IPS DF 4.7 (cell line): ENCODE data around the gene SLC2A5.
"Not testable (repeated sequence)": the region's sequence is repeated elsewhere in the genome, so short reads cannot be mapped to it uniquely, and the experiment has no call there.

ENCODE experiments used
- DNase-seq: peaks from one replicate; pipeline ENCODE4 v3.0.0-alpha.2; 2013; ENCODE audit warnings: low spot score; ENCODE audit errors: extremely low read depth

Gene SLC2A5

GRCh38 chr1:9037476-9038337 is 31.7 kb downstream of the SLC2A5 start:
- no peak for DNase-seq

- no peak for DNase-seq
Measured at GRCh38 chr1:9035226-9035625, 34.2 kb downstream of the SLC2A5 start.

GRCh38 chr1:9033363-9033762 is 36.1 kb downstream of the SLC2A5 start:
- no peak for DNase-seq

GRCh38 chr1:9031484-9032259 is 37.8 kb downstream of the SLC2A5 start:
- DNase-seq: no peak

- DNase-seq: not testable (repeated sequence)
Measured at GRCh38 chr1:9031077-9031476, 38.4 kb downstream of the SLC2A5 start.

- no peak for DNase-seq
Measured at GRCh38 chr1:9028921-9029705, 40.3 kb downstream of the SLC2A5 start.

- no peak for DNase-seq
Measured at GRCh38 chr1:9027307-9027706, 42.1 kb downstream of the SLC2A5 start.

GRCh38 chr1:9025449-9025848 is 44.0 kb downstream of the SLC2A5 start:
- no peak for DNase-seq

- DNase-seq: no peak
Measured at GRCh38 chr1:9024837-9025236, 44.6 kb downstream of the SLC2A5 start.

GRCh38 chr1:9022773-9023172 is 46.7 kb downstream of the SLC2A5 start:
- no peak for DNase-seq

GRCh38 chr1:9022026-9022738 is 47.3 kb downstream of the SLC2A5 start:
- DNase-seq: not testable (repeated sequence)

GRCh38 chr1:9020305-9020704 is 49.1 kb downstream of the SLC2A5 start:
- DNase-seq: no peak

- no peak for DNase-seq
Measured at GRCh38 chr1:9019896-9020295, 49.5 kb downstream of the SLC2A5 start.

- no peak for DNase-seq
Measured at GRCh38 chr1:9018333-9018732, 51.1 kb downstream of the SLC2A5 start.

- DNase-seq: no peak
Measured at GRCh38 chr1:9016455-9016854, 53.0 kb downstream of the SLC2A5 start.

- DNase-seq: no peak
Measured at GRCh38 chr1:9014475-9015375, 54.7 kb downstream of the SLC2A5 start.

GRCh38 chr1:9013819-9014218 is 55.6 kb downstream of the SLC2A5 start:
- no peak for DNase-seq

GRCh38 chr1:9010781-9011323 is 58.6 kb downstream of the SLC2A5 start:
- DNase-seq: no peak

- DNase-seq: peak; percentile 46
Measured at GRCh38 chr1:9009438-9010370, 59.7 kb downstream of the SLC2A5 start.
